ENCODE data around the gene SLC35D2.

SLC35D2 gene

GRCh38 chr9:96383165-96383942 lies at the start of gene SLC35D2:
Gene SLC35D2 (minus strand): TSS chr9:96383711. CDS start chr9:96383634, 77 bp downstream.
- peak in 1 of 2 donors; percentile 20 for DNase-seq

GRCh38 chr9:96430377-96430776 lies 46.9 kb upstream of the SLC35D2 start:
- DNase-seq, result no peak

GRCh38 chr9:96429732-96430131 lies 46.2 kb upstream of the SLC35D2 start:
- DNase-seq, result no peak

- DNase-seq, result no peak
These were observed 42.1 kb upstream of the SLC35D2 start for GRCh38 chr9:96425500-96426169.

- no peak for DNase-seq
These were observed 40.5 kb upstream of the SLC35D2 start for GRCh38 chr9:96423985-96424336.

GRCh38 chr9:96423322-96423984 lies 39.9 kb upstream of the SLC35D2 start:
- no peak for DNase-seq

- peak; percentile 17 to 21 for DNase-seq
These were observed 37.1 kb upstream of the SLC35D2 start for GRCh38 chr9:96420468-96421219.

- DNase-seq, result no peak
These were observed 36.1 kb upstream of the SLC35D2 start for GRCh38 chr9:96419691-96419969.

GRCh38 chr9:96418920-96419690 lies 35.6 kb upstream of the SLC35D2 start:
- peak; percentile 18 to 39 for DNase-seq

GRCh38 chr9:96418083-96418919 lies 34.8 kb upstream of the SLC35D2 start, which contains the start of gene ZNF367:
Gene ZNF367 (minus strand): TSS chr9:96418370. CDS start chr9:96418032, 338 bp downstream.
- peak; percentile 86 to 92 for DNase-seq

- DNase-seq, result peak; percentile 40 to 50
These were observed 34.2 kb upstream of the SLC35D2 start for GRCh38 chr9:96417661-96418082.

GRCh38 chr9:96417051-96417586 lies 33.6 kb upstream of the SLC35D2 start:
- peak; percentile 92 to 93 for DNase-seq

GRCh38 chr9:96413302-96414221 lies 30.1 kb upstream of the SLC35D2 start:
- DNase-seq, result peak; percentile 11

GRCh38 chr9:96412174-96412913 lies 28.8 kb upstream of the SLC35D2 start:
- DNase-seq, result no peak

GRCh38 chr9:96411129-96411838 lies 27.8 kb upstream of the SLC35D2 start:
- no peak for DNase-seq

GRCh38 chr9:96408409-96409280 lies 25.1 kb upstream of the SLC35D2 start:
- no peak for DNase-seq

GRCh38 chr9:96400132-96400910 lies 16.8 kb upstream of the SLC35D2 start:
- DNase-seq, result no peak

Measured in activated CD4-positive, alpha-beta T cell treated with anti-CD3 and anti-CD28 coated beads for 4 hours (primary cell).